ENCODE data around the gene RAPGEF2. TPM values are rescaled to one million over a fixed set of nuclear protein-coding genes. Genes with fewer than 3 reads are reported as not detected.

The RAPGEF2 gene
- total and polyA plus RNA-seq, 2 of the 8 experiments (the other 6 are each of a cell fraction or from before 2014, with no cell fraction given) = 24.4 to 48.6 TPM

GRCh38 chr4:159258889-159259560, 156.1 kb downstream of the RAPGEF2 start:
- Histone ChIP-seq H3K36me3 (ENCODE audit: control insufficient read depth in 2 of 4, insufficient read depth in 4 of 4, low read length in 3 of 4) (no peaks in the 10 kb centered on the region), H3K14ac (ENCODE audit: insufficient read length) (no peak overlapping the region), H3K9ac (replicated peaks in 1 of 4; ENCODE audit: extremely low read depth in 1 of 4, low read depth in 3 of 4, low read length in 3 of 4) (no peak overlapping the region), H3K79me1 (ENCODE audit: low read depth, low read length) (no peaks in the 10 kb centered on the region), H4K20me1 (replicated peaks in 1 of 2; ENCODE audit: control insufficient read depth in 1 of 2, insufficient read depth in 2 of 2, low read length in 2 of 2) (no peaks in the 10 kb centered on the region), H3K23ac (ENCODE audit: insufficient read length) (no peak overlapping the region), H4K91ac (replicated peaks; ENCODE audit: insufficient read length, low read length) (no peak overlapping the region), H3K27me3 (replicated peaks in 1 of 4; ENCODE audit: control insufficient read depth in 3 of 4, extremely low read depth in 1 of 4, insufficient read depth in 3 of 4, low read length in 3 of 4) (no peaks in the 10 kb centered on the region), H2AFZ (ENCODE audit: low read length) (no peak overlapping the region), H4K8ac (ENCODE audit: extremely low read depth, insufficient read depth, low read length) (no peak overlapping the region), H3K18ac (ENCODE audit: extremely low read depth, low read length) (no peak overlapping the region), H4K5ac (ENCODE audit: insufficient read length, low read depth, low read length) (no peak overlapping the region), H3K4me1 (replicated peaks in 1 of 4; ENCODE audit: control insufficient read depth in 3 of 4, insufficient read depth in 4 of 4, low read length in 3 of 4) (no peaks in the 10 kb centered on the region), H3K9me3 (ENCODE audit: insufficient read depth in 2 of 2, low read depth in 1 of 2, low read length in 1 of 2) (no peaks in the 10 kb centered on the region), H2BK20ac (ENCODE audit: low read length) (no peak overlapping the region), H2AK5ac (ENCODE audit: low read depth, low read length) (no peak overlapping the region), H3K4me3 (ENCODE audit: extremely low read depth in 1 of 4, insufficient read depth in 2 of 4, low read depth in 3 of 4, low read length in 4 of 4) (no peak overlapping the region), H2BK15ac (ENCODE audit: low read length) (no peak overlapping the region), H3K27ac (ENCODE audit: low read depth, low read length) (no peak overlapping the region), H3K4me2 (ENCODE audit: insufficient read depth in 1 of 2, low read depth in 2 of 2, low read length in 2 of 2) (no peak overlapping the region), H2BK5ac (ENCODE audit: low read depth, low read length) (no peak overlapping the region), H2BK12ac (ENCODE audit: low read depth, low read length) (no peak overlapping the region), H3K79me2 (ENCODE audit: control insufficient read depth in 1 of 2, insufficient read depth in 2 of 2, low read length in 2 of 2) (peaks cover 0 to 2% of the 10 kb centered on the region in 2 experiments; a peak in 1 of 4 replicates), H3K23me2 (ENCODE audit: low read depth, low read length) (no peaks in the 10 kb centered on the region), H3K4ac (replicated peaks; ENCODE audit: insufficient read length, low read depth, low read length) (no peak overlapping the region), H2BK120ac (replicated peaks; ENCODE audit: low read depth, low read length) (no peak overlapping the region), H3K56ac (replicated peaks; ENCODE audit: insufficient read length, low read depth, low read length) (no peak overlapping the region)
- 91% methylated on average over 4 of the region's 4 CpGs; no CpG with 5 or more reads in 1 of the 2 experiments for WGBS, 2 experiments (ENCODE audit: extremely low coverage in 1 of 2, insufficient coverage in 1 of 2, insufficient read length in 1 of 2, insufficient replicate concordance in 2 of 2, low coverage in 1 of 2, low lambda C conversion rate in 2 of 2, missing lambda C conversion rate in 1 of 2)
- DNase-seq (ENCODE audit: low read depth in 1 of 2, low spot score in 2 of 2) (no peak), FAIRE-seq (no peak)
- POLR2A ChIA-PET (ENCODE audit: partially characterized antibody) = no interaction called here
- CTCF ChIA-PET (ENCODE audit: partially characterized antibody) = interaction anchor here (0.6 to 1.2 kb wide), 2 partner anchors 20 to 23 kb away, joined by 3 read pairs; no protein-coding TSS in a partner anchor
- TF ChIP-seq HDAC2 (IDR thresholded peaks at IDR 0.05; ENCODE audit: borderline replicate concordance in 1 of 2, low read depth in 2 of 2, low read length in 2 of 2) (no peak), EGR1 (IDR thresholded peaks at IDR 0.05; ENCODE audit: borderline replicate concordance, low read depth, low read length) (no peak), RFX5 (IDR thresholded peaks at IDR 0.05; ENCODE audit: borderline replicate concordance, low read depth, low read length) (no peak), CHD1 (IDR thresholded peaks at IDR 0.05; ENCODE audit: low read depth, low read length) (no peak), GABPA (IDR thresholded peaks at IDR 0.05; ENCODE audit: borderline replicate concordance, insufficient read depth, low read length) (no peak), CHD2 (IDR thresholded peaks at IDR 0.05; ENCODE audit: low read length) (no peak), ZNF274 (IDR thresholded peaks at IDR 0.05; ENCODE audit: borderline replicate concordance, extremely low read depth, low read length) (no peak), BACH1 (IDR thresholded peaks at IDR 0.05; ENCODE audit: low read length) (no peak), SRF (IDR thresholded peaks at IDR 0.05; ENCODE audit: low read depth, low read length) (no peak), BCL11A (IDR thresholded peaks at IDR 0.05; ENCODE audit: low read depth in 2 of 2, low read length in 2 of 2) (no peak), RXRA (IDR thresholded peaks at IDR 0.05; ENCODE audit: insufficient read depth, low read depth, low read length) (no peak), CEBPB (IDR thresholded peaks at IDR 0.05; ENCODE audit: low read depth, low read length) (no peak), SP4 (IDR thresholded peaks at IDR 0.05; ENCODE audit: low read length) (no peak)

Measured in H1 (cell line).